Activated CD8-positive, alpha-beta memory T cell treated with anti-CD3 and anti-CD28 coated beads, Interleukin-2, amount 10 ng/mL, durations not matched to agents 7 days and 5 days (primary cell): ENCODE measurements around the gene ZNF592. TPM values are rescaled to one million over a fixed set of nuclear protein-coding genes. Genes with fewer than 3 reads are reported as not detected.

Experiments
- ATAC-seq: fragments of 150-1000 bp; cut with Tn5 transposase; one replicate; pipeline ENCODE4 v1.10.0; 2021; ENCODE audit warnings: moderate library complexity
- CTCF ChIA-PET: fragments of 350-600 bp; sonication (Branson Sonifier 250); formaldehyde crosslinking; loops from one replicate; lab custom pipeline; 2021; ENCODE audit warnings: antibody characterized with exemption; lab: Charles Lee
- DNase-seq: peaks from one replicate; pipeline ENCODE4 v3.0.0-alpha.2; 2020
- H3K27ac Mint-ChIP-seq: one replicate; pipeline ENCODE4 v1.8.0; 2021; ENCODE audit warnings: mild to moderate bottlenecking, mixed read lengths
- H3K27me3 Mint-ChIP-seq: one replicate; pipeline ENCODE4 v1.8.0; 2021; ENCODE audit warnings: mixed read lengths
- H3K36me3 Mint-ChIP-seq: one replicate; pipeline ENCODE4 v1.8.0; 2021; ENCODE audit warnings: mild to moderate bottlenecking, mixed read lengths
- H3K4me1 Mint-ChIP-seq: one replicate; pipeline ENCODE4 v1.8.0; 2021; ENCODE audit warnings: mixed read lengths
- H3K4me3 Mint-ChIP-seq: one replicate; pipeline ENCODE4 v1.8.0; 2021; ENCODE audit warnings: mild to moderate bottlenecking, moderate library complexity, mixed read lengths
- H3K9me3 Mint-ChIP-seq: one replicate; pipeline ENCODE4 v1.8.0; 2022; ENCODE audit warnings: low read depth, mixed read lengths
- total RNA-seq, 2 experiments: library from RNA; stranded (reverse); gene quantifications; one replicate each; pipeline ENCODE4 v1.2.3, GENCODE V29; 2021

ZNF592 gene
- total RNA-seq, 2 experiments from 2014 or later, result 32.9 to 39.7 TPM

GRCh38 chr15:84821501-84822021 lies 73.2 kb downstream of the ZNF592 start:
- H3K27me3 Mint-ChIP-seq, result peaks cover 6% of the 10 kb centered on the region

GRCh38 chr15:84822653-84823281 lies 74.4 kb downstream of the ZNF592 start:
- Mint-ChIP-seq H3K36me3 (no peaks in the 10 kb centered on the region), H3K9me3 (no peaks in the 10 kb centered on the region), H3K27me3 (peaks cover 4% of the 10 kb centered on the region), H3K4me3 (no peak overlapping the region), H3K4me1 (peaks cover 4% of the 10 kb centered on the region), H3K27ac (no peak overlapping the region)
- no peak for ATAC-seq
- DNase-seq, result no peak
- CTCF ChIA-PET, result interaction anchor here (0.9 to 1.9 kb wide), 3 partner anchors 56 to 235 kb away, joined by 3 to 5 read pairs (median 4); no protein-coding TSS in a partner anchor

More at GRCh38 chr15:84821501-84822021, 73.2 kb downstream of the ZNF592 start:
- Mint-ChIP-seq H3K4me3 (no peak overlapping the region), H3K27ac (no peak overlapping the region), H3K4me1 (peaks cover 4% of the 10 kb centered on the region), H3K9me3 (no peaks in the 10 kb centered on the region), H3K36me3 (no peaks in the 10 kb centered on the region)
- ATAC-seq, result no peak
- CTCF ChIA-PET, result interaction anchor here (1.2 to 1.9 kb wide), 4 partner anchors 169 to 234 kb away, joined by 3 to 5 read pairs (median 4); no protein-coding TSS in a partner anchor
- DNase-seq, result no peak

- H3K27me3 Mint-ChIP-seq, result peaks cover 2% of the 10 kb centered on the region
- no peak for DNase-seq
- CTCF ChIA-PET, result interaction anchor here (1.2 kb wide), 1 partner anchor 221 kb away, joined by 4 read pairs; no protein-coding TSS in a partner anchor
Observed at GRCh38 chr15:84823282-84823878, 75.0 kb downstream of the ZNF592 start.

GRCh38 chr15:84824260-84825007 lies 76.0 kb downstream of the ZNF592 start:
- H3K27me3 Mint-ChIP-seq, result peaks cover 2% of the 10 kb centered on the region
- DNase-seq (no peak), ATAC-seq (no peak)
- H3K9me3 Mint-ChIP-seq, result no peaks in the 10 kb centered on the region
- no peak overlapping the region for H3K4me3 Mint-ChIP-seq
- H3K27ac Mint-ChIP-seq, result no peak overlapping the region
- H3K36me3 Mint-ChIP-seq, result no peaks in the 10 kb centered on the region
- H3K4me1 Mint-ChIP-seq, result no peaks in the 10 kb centered on the region
- CTCF ChIA-PET, result no interaction called here

More at GRCh38 chr15:84823282-84823878, 75.0 kb downstream of the ZNF592 start:
- no peaks in the 10 kb centered on the region for H3K36me3 Mint-ChIP-seq
- no peak for ATAC-seq
- no peak overlapping the region for H3K4me3 Mint-ChIP-seq
- no peak overlapping the region for H3K27ac Mint-ChIP-seq
- H3K9me3 Mint-ChIP-seq, result no peaks in the 10 kb centered on the region
- H3K4me1 Mint-ChIP-seq, result no peaks in the 10 kb centered on the region

- CTCF ChIA-PET, result no interaction called here
- H3K9me3 Mint-ChIP-seq, result no peaks in the 10 kb centered on the region
- ATAC-seq, result peak; percentile 57
- H3K4me3 Mint-ChIP-seq, result no peak overlapping the region
- H3K27ac Mint-ChIP-seq, result no peak overlapping the region
- H3K27me3 Mint-ChIP-seq, result peaks cover 16% of the 10 kb centered on the region
- no peaks in the 10 kb centered on the region for H3K4me1 Mint-ChIP-seq
- DNase-seq, result peak; percentile 48
- no peaks in the 10 kb centered on the region for H3K36me3 Mint-ChIP-seq
Observed at GRCh38 chr15:84826369-84826823, 78.0 kb downstream of the ZNF592 start.

GRCh38 chr15:84827246-84827645 lies 78.9 kb downstream of the ZNF592 start:
- peaks cover 22% of the 10 kb centered on the region for H3K27me3 Mint-ChIP-seq
- ATAC-seq, result no peak
- H3K4me3 Mint-ChIP-seq, result no peak overlapping the region
- H3K9me3 Mint-ChIP-seq, result no peaks in the 10 kb centered on the region
- H3K36me3 Mint-ChIP-seq, result no peaks in the 10 kb centered on the region
- H3K27ac Mint-ChIP-seq, result no peak overlapping the region
- no peak for DNase-seq
- CTCF ChIA-PET, result no interaction called here
- H3K4me1 Mint-ChIP-seq, result no peaks in the 10 kb centered on the region

GRCh38 chr15:84828086-84828908 lies 79.9 kb downstream of the ZNF592 start:
- DNase-seq (no peak), ATAC-seq (no peak)
- Mint-ChIP-seq H3K36me3 (no peaks in the 10 kb centered on the region), H3K9me3 (no peaks in the 10 kb centered on the region), H3K27ac (no peak overlapping the region), H3K27me3 (peaks cover 28% of the 10 kb centered on the region), H3K4me3 (no peak overlapping the region), H3K4me1 (no peaks in the 10 kb centered on the region)
- CTCF ChIA-PET, result interaction anchor here (1.4 kb wide), 1 partner anchor 100 kb away, joined by 5 read pairs; no protein-coding TSS in a partner anchor

GRCh38 chr15:84829428-84829827 lies 81.0 kb downstream of the ZNF592 start:
- no peak for ATAC-seq
- CTCF ChIA-PET, result no interaction called here
- H3K4me1 Mint-ChIP-seq, result no peaks in the 10 kb centered on the region

GRCh38 chr15:84830036-84830435 lies 81.6 kb downstream of the ZNF592 start:
- no peaks in the 10 kb centered on the region for H3K9me3 Mint-ChIP-seq
- DNase-seq, result no peak
- no peak for ATAC-seq
- H3K27ac Mint-ChIP-seq, result no peak overlapping the region
- peaks cover 28% of the 10 kb centered on the region for H3K27me3 Mint-ChIP-seq
- H3K36me3 Mint-ChIP-seq, result no peaks in the 10 kb centered on the region
- H3K4me3 Mint-ChIP-seq, result no peak overlapping the region
- CTCF ChIA-PET, result no interaction called here
- no peaks in the 10 kb centered on the region for H3K4me1 Mint-ChIP-seq

More at GRCh38 chr15:84829428-84829827, 81.0 kb downstream of the ZNF592 start:
- Mint-ChIP-seq H3K27me3 (peaks cover 28% of the 10 kb centered on the region), H3K27ac (no peak overlapping the region), H3K4me3 (no peak overlapping the region), H3K9me3 (no peaks in the 10 kb centered on the region), H3K36me3 (no peaks in the 10 kb centered on the region)
- DNase-seq, result no peak

GRCh38 chr15:84831028-84831427 lies 82.6 kb downstream of the ZNF592 start:
- DNase-seq, result no peak
- no peaks in the 10 kb centered on the region for H3K4me1 Mint-ChIP-seq
- ATAC-seq, result no peak
- no peak overlapping the region for H3K4me3 Mint-ChIP-seq
- no peaks in the 10 kb centered on the region for H3K9me3 Mint-ChIP-seq
- H3K36me3 Mint-ChIP-seq, result no peaks in the 10 kb centered on the region
- no peak overlapping the region for H3K27ac Mint-ChIP-seq
- CTCF ChIA-PET, result no interaction called here
- H3K27me3 Mint-ChIP-seq, result peaks cover 32% of the 10 kb centered on the region

- Mint-ChIP-seq H3K4me1 (no peaks in the 10 kb centered on the region), H3K4me3 (no peak overlapping the region), H3K27ac (no peak overlapping the region), H3K36me3 (no peaks in the 10 kb centered on the region), H3K27me3 (peaks cover 32% of the 10 kb centered on the region), H3K9me3 (no peaks in the 10 kb centered on the region)
- no peak for DNase-seq
- ATAC-seq, result no peak
- CTCF ChIA-PET, result no interaction called here
Observed at GRCh38 chr15:84831613-84832012, 83.2 kb downstream of the ZNF592 start.

- ATAC-seq, result no peak
- Mint-ChIP-seq H3K27ac (no peak overlapping the region), H3K9me3 (no peaks in the 10 kb centered on the region), H3K36me3 (no peaks in the 10 kb centered on the region), H3K4me1 (no peaks in the 10 kb centered on the region), H3K4me3 (no peak overlapping the region), H3K27me3 (peaks cover 32% of the 10 kb centered on the region)
- CTCF ChIA-PET, result interaction anchor here (1.1 kb wide), 1 partner anchor 9 kb away, joined by 4 read pairs; no protein-coding TSS in a partner anchor
- DNase-seq, result no peak
Observed at GRCh38 chr15:84832448-84833040, 84.2 kb downstream of the ZNF592 start.
